GM12873 (cell line): ENCODE data around the gene P4HB.

Source experiments
- TF ChIP-seq, protein P1 (sequence below): IDR thresholded peaks from 2 replicates; pipeline ENCODE4 v1.5.1; 2012; ENCODE audit warnings: low read depth, mild to moderate bottlenecking, moderate library complexity, low read length, control low read depth; ENCODE audit not compliant: insufficient read depth; ENCODE audit errors: missing control alignments

P4HB gene

DNA sequence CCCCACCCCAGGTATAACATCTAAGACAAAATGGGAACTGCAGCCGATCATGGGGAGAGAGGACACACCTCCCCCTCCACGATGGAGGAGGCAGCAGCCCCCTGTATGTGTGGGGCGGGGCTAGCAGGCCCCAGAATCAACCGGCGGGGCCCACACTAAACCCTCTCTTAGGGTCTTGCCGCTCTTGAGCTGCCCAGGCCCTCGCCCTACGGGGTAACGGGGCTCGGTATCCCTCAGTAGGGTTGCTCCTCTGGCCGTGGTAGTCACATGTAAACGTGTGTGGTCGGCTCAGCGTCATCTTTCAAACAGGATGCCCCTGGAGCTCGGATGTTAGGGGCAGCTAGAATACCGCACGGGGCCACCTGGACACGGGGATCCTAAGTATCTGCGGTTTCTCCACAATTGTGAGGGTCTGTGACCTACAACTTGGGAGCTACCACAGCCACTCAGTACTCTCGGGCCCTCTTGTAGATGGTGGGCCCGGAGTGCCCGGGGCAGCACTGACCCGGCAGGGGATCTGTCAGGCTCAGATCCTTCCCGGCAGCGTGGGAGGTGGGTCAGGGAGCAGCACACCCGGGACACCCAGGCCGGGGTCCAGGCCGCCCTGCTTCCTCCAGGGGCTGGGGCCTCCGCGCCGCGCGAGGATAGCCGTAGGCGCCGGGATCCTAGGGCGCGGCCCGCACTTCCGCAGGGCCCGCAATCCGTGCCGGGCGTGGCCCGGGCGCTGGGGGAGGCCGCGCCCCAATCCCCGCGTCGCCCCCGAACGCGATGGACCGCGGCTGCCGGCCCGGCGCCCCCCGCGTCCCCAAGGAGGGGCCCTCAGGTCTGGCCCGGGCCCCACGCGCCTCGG lies 10.0 kb upstream of the P4HB start:
- TF ChIP-seq, protein P1, sequence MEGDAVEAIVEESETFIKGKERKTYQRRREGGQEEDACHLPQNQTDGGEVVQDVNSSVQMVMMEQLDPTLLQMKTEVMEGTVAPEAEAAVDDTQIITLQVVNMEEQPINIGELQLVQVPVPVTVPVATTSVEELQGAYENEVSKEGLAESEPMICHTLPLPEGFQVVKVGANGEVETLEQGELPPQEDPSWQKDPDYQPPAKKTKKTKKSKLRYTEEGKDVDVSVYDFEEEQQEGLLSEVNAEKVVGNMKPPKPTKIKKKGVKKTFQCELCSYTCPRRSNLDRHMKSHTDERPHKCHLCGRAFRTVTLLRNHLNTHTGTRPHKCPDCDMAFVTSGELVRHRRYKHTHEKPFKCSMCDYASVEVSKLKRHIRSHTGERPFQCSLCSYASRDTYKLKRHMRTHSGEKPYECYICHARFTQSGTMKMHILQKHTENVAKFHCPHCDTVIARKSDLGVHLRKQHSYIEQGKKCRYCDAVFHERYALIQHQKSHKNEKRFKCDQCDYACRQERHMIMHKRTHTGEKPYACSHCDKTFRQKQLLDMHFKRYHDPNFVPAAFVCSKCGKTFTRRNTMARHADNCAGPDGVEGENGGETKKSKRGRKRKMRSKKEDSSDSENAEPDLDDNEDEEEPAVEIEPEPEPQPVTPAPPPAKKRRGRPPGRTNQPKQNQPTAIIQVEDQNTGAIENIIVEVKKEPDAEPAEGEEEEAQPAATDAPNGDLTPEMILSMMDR: no peak

DNA sequence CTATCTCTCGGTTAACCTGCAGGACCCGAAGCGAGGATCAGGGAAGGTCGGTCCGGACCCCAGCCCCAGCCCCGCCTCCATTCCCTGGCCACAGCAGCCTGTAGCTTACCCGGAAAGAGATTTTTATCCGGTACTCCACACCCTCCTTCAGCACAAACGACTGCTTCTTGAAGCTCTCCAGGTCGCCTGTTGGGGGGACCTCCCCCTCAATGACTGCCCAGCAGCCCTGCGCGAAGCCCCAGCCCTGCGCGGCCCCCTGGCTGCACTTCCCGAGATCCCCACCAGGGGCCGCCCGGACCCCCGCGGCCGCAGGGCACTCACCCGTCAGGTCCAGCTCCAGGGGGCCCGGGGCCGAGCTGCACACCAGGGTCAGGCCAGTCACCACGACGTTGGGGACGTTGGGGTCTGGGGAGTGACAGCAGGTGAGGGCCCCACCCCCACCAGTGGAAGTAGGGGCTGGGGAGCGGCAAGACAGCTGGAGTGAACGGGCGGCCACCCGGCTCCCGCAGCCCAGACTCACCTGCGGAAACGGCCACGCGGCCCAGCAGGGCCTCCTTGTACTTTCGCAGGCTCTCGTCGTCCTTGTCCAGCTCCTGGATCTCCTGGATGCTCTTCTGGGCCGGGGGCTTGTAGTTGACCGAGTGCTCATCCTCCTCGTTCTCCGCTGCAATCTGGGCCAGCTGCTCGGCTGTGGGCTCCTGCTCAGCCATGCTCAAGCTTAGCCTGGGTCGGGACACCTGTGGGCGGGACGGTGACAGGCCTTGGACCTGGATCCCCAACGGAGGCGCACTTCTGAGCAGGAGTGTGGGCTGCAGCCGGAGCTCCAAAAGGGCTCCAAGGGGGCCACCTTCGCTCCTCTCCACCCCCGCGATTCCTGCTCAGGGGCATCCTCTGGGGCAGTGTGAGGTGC lies 9.1 kb upstream of the P4HB start:
- TF ChIP-seq, protein P1: peak; percentile 79

DNA sequence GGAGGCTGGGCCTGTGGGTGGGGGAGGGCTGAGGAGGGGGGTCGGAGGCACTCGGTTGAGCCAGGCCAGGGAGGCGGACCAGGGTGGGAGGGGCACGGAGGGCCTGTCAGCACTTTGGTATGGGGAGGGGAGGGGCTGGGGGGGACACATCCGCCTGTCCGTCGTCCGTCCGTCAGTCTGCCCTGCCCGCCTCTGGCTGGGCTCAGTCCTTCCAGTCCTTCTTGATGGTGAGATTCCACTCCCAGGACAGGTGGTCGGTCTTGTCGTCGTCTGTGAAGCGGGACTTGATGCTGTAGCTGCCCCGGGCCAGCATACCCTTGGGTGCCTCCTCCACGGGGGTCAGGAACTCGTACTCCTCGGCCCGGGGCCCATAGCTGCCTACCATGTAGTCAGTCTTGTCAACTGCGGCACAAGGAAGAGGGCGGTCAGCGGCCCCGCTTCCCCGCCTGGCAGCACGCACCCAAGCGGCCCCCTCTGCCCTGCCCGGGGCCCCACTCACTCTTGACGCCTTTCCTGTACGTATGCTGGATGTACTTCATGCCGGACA lies 8.4 kb upstream of the P4HB start:
- TF ChIP-seq, protein P1: no peak

DNA sequence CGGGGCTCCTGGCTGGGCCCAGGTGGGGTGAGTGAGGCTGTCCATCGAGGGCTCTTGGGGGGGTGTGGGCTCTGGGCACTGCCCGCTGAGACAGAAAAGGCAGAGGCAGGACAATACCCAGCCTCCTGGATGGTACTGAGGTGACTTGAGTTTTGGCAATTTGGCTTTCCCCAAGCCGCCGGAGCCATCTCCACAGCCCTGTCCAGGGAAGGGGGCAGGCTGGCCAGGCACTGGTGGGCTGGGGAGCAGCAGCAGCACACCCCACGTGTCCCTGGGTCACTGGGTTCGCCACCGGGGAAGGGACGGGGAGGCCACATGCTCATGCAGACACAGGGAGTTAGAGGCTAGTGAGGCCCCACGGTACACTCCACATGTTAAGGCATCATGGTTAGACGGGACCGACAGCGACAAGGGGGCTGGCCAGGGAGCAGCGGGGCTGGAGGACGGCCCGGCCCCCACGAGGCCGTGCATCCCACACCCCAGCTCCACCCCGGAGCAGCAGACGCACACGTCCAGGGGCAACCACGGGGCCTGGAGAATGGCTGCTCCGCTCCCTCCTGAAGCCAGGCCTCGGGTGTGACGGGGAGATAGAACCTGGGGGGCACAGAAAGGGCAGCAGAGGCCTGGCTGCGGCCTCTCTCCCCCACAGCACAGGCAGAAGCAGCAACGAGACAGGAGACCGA lies 7.8 kb upstream of the P4HB start:
- TF ChIP-seq, protein P1: no peak

DNA sequence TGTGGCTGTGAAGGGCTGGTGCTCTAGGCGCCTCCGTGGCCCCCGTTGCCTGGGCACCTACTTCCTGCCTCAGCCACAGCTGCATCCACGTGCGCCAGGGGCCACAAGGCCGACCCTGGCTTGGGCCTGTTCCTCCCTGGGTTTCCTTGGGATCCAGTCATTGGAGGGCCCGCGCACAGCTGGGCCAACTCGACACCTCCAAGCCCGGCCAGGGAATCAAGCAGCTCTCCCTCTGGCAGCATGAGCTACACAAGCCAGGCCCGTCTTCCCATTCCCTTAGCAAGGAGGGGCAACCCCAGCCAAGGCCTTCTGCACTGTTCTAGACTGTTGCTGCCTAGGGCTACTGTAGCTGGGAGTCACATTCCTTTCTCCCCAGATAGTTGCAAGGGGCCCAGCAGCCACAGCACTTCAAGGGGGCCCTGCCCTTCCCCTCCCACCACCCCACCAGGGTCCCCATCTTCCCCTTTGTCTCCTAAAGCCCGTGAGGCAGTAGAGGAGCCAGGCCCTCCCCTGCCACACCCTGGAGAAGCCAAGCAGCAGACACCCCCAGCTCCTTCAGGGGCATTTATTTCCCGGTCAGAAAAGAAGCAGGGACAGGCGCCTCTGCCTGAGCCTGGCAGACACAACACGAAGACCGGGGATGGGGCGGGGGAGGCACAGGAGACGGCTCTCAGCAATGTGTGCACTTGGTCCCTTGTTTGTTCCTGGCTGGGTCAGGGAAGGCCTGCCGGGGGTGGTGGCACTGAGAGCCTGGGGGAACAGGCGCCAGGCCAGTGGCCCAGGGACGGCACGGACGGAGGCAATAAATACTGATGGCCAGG lies 7.0 kb upstream of the P4HB start:
- TF ChIP-seq, protein P1: no peak

DNA sequence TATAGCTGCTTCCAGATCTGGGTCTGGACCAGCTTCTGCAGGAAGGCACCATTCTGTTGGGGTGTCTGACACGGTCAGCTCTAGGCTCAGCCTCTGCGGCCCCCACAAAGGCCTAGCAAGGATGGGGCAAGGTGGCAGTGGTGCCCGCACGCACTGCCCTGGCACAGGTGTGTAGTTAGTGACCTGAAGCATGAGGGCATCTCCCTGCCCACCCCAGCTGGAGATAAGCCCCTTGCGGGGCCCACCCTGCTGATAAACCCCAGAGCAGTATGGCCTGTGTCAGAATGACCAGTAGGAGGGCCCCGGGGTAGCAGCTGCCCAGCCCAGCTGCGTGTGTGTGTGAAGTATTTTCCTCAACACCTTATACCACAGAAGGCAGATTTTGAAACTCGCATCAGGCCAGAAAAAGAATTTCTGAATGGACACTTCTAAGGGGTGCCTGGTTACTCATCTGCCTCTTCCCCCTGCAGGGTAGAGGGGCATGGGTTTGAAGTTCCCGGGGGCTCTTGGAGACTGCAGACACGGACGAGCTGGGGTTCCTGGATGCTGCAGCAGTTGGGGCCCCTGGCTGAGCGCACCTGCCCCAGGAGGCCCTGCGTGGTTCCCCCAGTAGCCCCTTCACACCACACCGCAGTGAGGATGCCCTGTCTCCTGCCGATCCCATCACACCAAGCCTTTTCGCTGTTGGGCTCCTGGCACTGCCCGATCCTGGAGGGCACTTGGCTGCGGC lies 6.3 kb upstream of the P4HB start:
- TF ChIP-seq, protein P1: no peak
